Glomerular endothelial cell (primary cell): ENCODE results near the gene NDUFA8. TPM values are rescaled to one million over a fixed set of nuclear protein-coding genes. Genes with fewer than 3 reads are reported as not detected.

Experiments used
- DNase-seq: peaks from one replicate; pipeline ENCODE4 v3.0.0-alpha.2; 2011; ENCODE audit warnings: low read depth, low spot score; ENCODE audit errors: extremely low read depth
- total RNA-seq: library from RNA; depleted of rRNA; stranded (reverse); fragments of >200 nt; gene quantifications from 2 replicates; pipeline ENCODE4 v1.2.3, GENCODE V29; 2015

NDUFA8 gene
- total RNA-seq, result 49.5 and 88.0 TPM in 2 replicates

GRCh38 chr9:122159026-122159924 lies at the start of gene NDUFA8, which contains the start of gene MORN5:
TSS of gene NDUFA8 (minus strand) at chr9:122159779. CDS start at chr9:122159677, 102 bp downstream.
TSS of gene MORN5 (plus strand) at chr9:122159908. CDS start at chr9:122159973, 65 bp downstream.
- DNase-seq, result peak; percentile 78

DNA sequence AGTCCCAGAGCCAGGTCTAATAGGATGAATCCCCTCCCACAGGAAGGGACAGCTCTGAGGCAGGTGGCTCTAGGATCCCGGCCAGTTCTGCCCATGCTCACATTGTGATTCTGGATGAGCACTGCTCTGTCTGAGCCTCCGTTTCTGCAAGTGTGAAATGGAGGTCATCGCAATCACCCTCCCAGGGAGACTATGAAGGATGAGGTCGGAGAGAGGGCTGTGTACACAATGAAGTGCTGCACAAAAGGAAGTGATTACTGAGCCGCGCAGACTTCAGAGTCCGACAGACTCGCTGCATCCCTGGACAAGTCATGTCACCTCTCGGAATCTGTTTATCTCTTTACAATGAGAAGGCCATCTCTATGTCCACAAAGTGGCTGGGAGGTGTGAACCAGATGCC lies 47.5 kb upstream of the NDUFA8 start:
- no peak for DNase-seq

DNA sequence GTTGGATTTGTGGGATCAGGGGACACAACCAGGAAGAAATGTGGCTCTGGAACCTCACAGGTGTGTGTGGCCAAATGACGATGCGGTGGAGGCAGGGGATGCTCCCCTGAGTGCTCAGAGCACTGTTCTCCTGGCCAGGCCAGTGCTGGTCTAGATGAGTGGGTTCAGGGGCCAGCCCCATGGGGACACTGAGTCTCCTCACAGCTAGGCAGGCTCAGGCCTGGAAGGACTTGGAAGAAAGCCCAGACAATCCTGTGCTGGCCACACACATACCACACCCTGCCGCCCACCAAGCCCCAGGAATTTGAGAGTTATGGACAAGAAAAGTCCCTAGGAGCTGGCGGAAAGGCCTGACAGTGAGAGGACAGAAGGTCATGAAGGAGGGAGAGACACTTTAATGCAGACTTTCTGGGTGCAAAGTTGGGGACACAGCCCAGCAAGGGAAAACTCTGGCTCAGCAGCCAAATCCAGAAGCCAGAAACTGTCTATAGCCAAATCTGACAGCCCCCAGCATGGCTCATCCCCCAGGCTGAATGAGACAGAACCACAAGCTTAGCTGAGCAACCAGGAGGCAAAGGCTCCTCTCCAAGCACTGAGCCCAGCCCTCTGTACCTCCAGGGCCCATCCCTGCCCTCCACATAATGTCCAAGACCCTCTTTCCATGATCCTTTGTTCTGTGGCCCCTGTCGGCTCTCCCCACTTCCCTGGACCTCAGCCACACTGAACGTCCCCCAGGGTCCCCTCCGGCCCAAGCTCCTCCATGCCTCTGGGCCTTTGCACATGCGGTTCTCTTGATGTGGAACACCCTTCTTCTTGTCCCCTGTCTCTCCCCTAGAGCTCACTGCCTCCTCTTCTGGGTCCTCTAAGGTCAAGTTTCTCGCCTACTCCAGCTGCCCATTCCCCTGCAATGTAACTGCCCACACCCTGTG lies 46.8 kb upstream of the NDUFA8 start:
- no peak for DNase-seq

DNA sequence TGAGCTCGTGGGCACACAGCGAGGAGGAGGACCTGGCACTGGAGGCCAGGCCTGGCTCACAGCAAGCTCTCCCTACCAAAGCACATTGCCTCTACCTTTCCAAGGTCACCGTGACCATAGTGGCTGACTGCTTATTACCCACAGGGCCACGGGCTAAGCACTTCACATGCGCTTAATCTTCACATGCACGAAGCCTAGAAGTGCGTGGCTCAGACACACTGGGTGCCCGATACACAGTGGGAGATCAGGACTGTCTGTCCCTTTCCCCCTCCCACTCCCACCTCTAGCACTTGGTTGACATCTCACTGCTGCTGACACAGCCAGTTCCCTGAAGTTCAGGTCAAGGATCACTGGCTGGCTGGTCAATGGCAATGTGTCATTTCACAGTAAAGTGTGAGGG lies 45.6 kb upstream of the NDUFA8 start:
- DNase-seq, result no peak

DNA sequence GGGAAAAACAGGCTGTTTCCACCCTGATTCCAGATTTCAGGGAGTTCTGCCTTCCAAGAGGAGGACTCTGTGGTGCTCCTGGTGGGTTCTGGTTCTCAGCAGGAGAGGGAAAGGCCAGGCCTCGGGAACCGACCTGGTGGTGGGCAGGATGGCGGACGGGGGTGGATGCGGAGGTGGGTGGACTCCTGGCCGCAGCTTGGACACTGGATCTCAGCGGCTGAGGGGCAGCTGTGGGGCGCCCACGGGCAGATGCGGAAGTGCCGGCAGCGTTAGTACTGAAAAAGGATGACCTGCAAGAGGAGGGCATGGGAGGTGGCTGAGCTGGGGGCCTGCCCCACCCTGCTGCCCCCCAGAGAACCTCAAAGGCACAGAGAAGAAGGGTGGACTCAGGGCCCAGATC lies 44.9 kb upstream of the NDUFA8 start:
- DNase-seq, result no peak

- DNase-seq, result no peak
These were observed 44.5 kb upstream of the NDUFA8 start for GRCh38 chr9:122204055-122204454.

GRCh38 chr9:122202111-122202510 lies 42.5 kb upstream of the NDUFA8 start:
- DNase-seq, result no peak

GRCh38 chr9:122201641-122202040 lies 42.1 kb upstream of the NDUFA8 start:
- DNase-seq, result no peak

DNA sequence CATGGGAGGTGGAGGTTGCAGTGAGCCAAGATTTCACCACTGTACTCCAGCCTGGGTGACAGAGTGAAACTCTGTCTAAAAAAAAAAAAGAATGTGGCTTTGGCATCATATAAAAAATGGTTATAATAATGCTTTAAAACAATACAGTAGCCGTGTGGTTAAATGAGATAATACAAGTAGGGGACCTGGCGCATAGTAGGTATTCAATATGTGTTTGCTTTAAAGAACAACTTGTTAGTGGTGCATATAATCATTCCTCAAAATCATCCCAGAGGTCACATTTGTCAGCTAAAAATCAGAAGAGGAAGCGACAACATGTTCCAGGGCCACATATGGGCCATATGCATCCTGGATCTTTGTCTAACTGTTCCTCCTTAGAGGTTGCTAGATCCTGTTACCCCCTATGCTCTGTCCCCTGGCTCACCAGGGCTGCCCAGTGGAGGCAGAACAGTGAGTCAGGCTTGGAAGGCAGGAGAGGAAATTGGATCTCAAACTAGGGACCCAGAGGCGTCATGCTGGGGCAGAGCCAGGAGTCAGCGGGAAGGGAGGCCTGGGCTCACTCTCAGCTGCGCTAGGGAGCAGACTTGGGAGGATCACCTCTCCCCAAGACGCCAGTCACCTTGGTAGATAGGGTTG lies 41.5 kb upstream of the NDUFA8 start:
- DNase-seq, result no peak

- no peak for DNase-seq
These were observed 38.3 kb upstream of the NDUFA8 start for GRCh38 chr9:122197882-122198281.

- no peak for DNase-seq
These were observed 37.8 kb upstream of the NDUFA8 start for GRCh38 chr9:122197426-122197825.

GRCh38 chr9:122195875-122196274 lies 36.3 kb upstream of the NDUFA8 start:
- no peak for DNase-seq

DNA sequence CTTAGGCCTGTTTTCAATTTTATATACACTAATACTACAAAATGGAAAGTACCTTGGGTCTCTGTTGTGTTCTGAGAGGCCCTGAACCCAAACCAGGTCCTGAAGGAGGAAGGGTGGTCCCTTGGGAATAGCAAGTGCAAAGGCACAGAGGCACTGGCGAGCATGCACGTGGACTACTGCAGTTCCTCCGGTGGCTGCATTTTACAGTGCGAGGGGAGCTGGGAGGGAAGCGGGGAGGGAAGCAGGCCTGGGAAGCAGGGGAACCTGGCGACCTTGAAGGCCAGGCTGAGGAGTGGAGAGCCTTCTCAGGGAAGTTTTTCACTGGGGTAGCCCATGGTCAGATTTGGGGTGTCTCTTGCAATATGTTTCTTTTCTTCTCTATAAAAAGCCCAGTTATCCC lies 34.1 kb upstream of the NDUFA8 start:
- no peak for DNase-seq

GRCh38 chr9:122192914-122193525 lies 33.4 kb upstream of the NDUFA8 start:
- no peak for DNase-seq

GRCh38 chr9:122192261-122192875 lies 32.8 kb upstream of the NDUFA8 start:
- DNase-seq, result no peak

- no peak for DNase-seq
These were observed 32.0 kb upstream of the NDUFA8 start for GRCh38 chr9:122191584-122191983.

- DNase-seq, result no peak
These were observed 31.2 kb upstream of the NDUFA8 start for GRCh38 chr9:122190597-122191381.

DNA sequence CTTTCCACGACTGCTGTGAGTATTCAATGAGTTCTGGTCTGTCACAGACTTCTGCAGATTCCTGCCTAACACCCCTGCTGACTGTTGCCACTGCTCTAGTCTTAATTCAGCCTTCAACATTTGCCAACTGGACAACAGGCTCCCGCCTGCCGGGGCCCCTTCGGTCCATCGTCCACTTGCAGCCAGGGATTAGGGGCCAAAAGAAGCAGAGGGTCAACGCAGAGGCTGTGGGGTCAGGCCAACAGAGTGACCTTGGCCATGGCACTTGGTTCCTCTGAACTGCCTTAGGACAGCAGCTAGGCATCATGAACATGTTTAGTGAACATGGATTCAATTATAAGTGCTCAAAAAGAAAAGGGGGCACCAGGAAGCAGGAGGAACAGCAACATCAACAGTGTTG lies 28.8 kb upstream of the NDUFA8 start:
- DNase-seq, result no peak

- DNase-seq, result no peak
These were observed 27.3 kb upstream of the NDUFA8 start for GRCh38 chr9:122186777-122187470.
